Adrenal gland (tissue), 5 donors: Measurements from ENCODE around the gene ARHGAP22.

Experiments used
- POLR2A ChIP-seq, 2 donors: fragments of 450-650 bp; IDR thresholded peaks; one replicate each; pipeline ENCODE4 v1.6.1; 2017; ENCODE audit warnings: antibody characterized with exemption in 2 of 2, mild to moderate bottlenecking in 2 of 2, moderate library complexity in 1 of 2
- TF ChIP-seq, protein P1 (sequence below), 6 experiments: fragments of 450-650 bp in 4 of 6; fragments of 200-600 bp in 2 of 6; sonication (generic) in 1 of 6; IDR thresholded peaks; 1 replicate in 5 of 6; 2 replicates in 1 of 6; pipeline versions ENCODE4 v1.5.1 to v1.8.0; 2016 to 2021; ENCODE audit warnings: antibody characterized with exemption in 6 of 6, mild to moderate bottlenecking in 2 of 6, moderate library complexity in 1 of 6
- donor health status: DM: no; HTN: no; CAD: no.

DNA sequence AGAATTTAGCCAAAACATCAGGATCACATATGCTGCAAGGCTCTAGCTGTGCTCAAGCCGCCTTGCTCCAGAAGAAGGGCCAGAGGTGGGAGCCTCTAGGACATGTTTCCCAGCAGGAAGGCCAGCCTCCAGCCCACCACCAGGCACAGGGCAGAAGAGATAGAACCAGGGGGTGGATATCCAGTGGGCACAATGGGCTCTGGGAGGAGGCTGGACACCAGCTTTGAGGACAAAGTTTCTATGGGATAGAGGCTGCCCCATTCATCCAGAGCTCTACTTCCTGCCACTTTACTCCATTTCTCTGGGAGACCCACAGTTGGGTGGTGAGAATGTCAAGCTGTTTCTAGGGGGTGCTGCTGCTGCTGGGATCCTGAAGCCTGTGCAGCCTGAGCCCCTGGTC, 77.1 kb downstream of the ARHGAP22 start:
- no peak for TF ChIP-seq POLR2A (IDR thresholded peaks at IDR 0.05)
- TF ChIP-seq, protein P1, sequence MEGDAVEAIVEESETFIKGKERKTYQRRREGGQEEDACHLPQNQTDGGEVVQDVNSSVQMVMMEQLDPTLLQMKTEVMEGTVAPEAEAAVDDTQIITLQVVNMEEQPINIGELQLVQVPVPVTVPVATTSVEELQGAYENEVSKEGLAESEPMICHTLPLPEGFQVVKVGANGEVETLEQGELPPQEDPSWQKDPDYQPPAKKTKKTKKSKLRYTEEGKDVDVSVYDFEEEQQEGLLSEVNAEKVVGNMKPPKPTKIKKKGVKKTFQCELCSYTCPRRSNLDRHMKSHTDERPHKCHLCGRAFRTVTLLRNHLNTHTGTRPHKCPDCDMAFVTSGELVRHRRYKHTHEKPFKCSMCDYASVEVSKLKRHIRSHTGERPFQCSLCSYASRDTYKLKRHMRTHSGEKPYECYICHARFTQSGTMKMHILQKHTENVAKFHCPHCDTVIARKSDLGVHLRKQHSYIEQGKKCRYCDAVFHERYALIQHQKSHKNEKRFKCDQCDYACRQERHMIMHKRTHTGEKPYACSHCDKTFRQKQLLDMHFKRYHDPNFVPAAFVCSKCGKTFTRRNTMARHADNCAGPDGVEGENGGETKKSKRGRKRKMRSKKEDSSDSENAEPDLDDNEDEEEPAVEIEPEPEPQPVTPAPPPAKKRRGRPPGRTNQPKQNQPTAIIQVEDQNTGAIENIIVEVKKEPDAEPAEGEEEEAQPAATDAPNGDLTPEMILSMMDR (IDR thresholded peaks at IDR 0.05), result no peak
